Activated T-cell treated with anti-CD3 and anti-CD28 coated beads, Interleukin-2, amount 50 U/mL, for 48 hours (primary cell): ENCODE measurements around the gene CEP63.
"Not testable (repeated sequence)": the region's sequence is repeated elsewhere in the genome, so short reads cannot be mapped to it uniquely, and the experiment has no call there.

Source experiments
- DNase-seq, 2 experiments: peaks; one replicate each; pipeline ENCODE4 v3.0.0-alpha.2; 2020

CEP63 gene

GRCh38 chr3:134590766-134591165, 104.9 kb downstream of the CEP63 start:
- no peak for DNase-seq

- no peak for DNase-seq
Measured at GRCh38 chr3:134592806-134593205, 106.9 kb downstream of the CEP63 start.

GRCh38 chr3:134594331-134594741, 108.5 kb downstream of the CEP63 start:
- no peak for DNase-seq

- DNase-seq: not testable (repeated sequence)
Measured at GRCh38 chr3:134594986-134595385, 109.1 kb downstream of the CEP63 start.

GRCh38 chr3:134597390-134597970, 111.6 kb downstream of the CEP63 start:
- no peak for DNase-seq

- no peak for DNase-seq
Measured at GRCh38 chr3:134598763-134599545, 113.1 kb downstream of the CEP63 start.

GRCh38 chr3:134600206-134600605, 114.3 kb downstream of the CEP63 start:
- DNase-seq: no peak

- DNase-seq: peak; percentile 80 to 83
Measured at GRCh38 chr3:134600685-134601463, 115.0 kb downstream of the CEP63 start.

GRCh38 chr3:134601539-134602439, 115.9 kb downstream of the CEP63 start:
- DNase-seq: no peak

GRCh38 chr3:134602440-134602814, 116.6 kb downstream of the CEP63 start:
- no peak for DNase-seq

- no peak for DNase-seq
Measured at GRCh38 chr3:134603480-134603879, 117.6 kb downstream of the CEP63 start.

GRCh38 chr3:134603956-134604355, 118.1 kb downstream of the CEP63 start:
- DNase-seq: no peak

GRCh38 chr3:134605556-134605955, 119.7 kb downstream of the CEP63 start:
- DNase-seq: no peak

GRCh38 chr3:134606033-134607025, 120.5 kb downstream of the CEP63 start:
- DNase-seq: no peak

- DNase-seq: no peak
Measured at GRCh38 chr3:134607054-134608022, 121.5 kb downstream of the CEP63 start.

- DNase-seq: no peak
Measured at GRCh38 chr3:134608023-134608770, 122.3 kb downstream of the CEP63 start.

GRCh38 chr3:134608771-134609435, 123.0 kb downstream of the CEP63 start:
- no peak for DNase-seq

- no peak for DNase-seq
Measured at GRCh38 chr3:134609821-134610431, 124.1 kb downstream of the CEP63 start.
